SH-SY5Y (cell line): ENCODE measurements around the gene SLC9B1.

Experiments
- GATA2 ChIP-seq: IDR thresholded peaks from 2 replicates; pipeline ENCODE4 v1.6.1; 2011; ENCODE audit warnings: mild to moderate bottlenecking, low read depth, low read length
- GATA3 ChIP-seq: IDR thresholded peaks from 2 replicates; pipeline ENCODE4 v1.6.1; 2011; ENCODE audit warnings: low read depth, mild to moderate bottlenecking, low read length, moderate library complexity

Gene SLC9B1

GRCh38 chr4:102959496-102959895 is 60.0 kb downstream of the SLC9B1 start:
- no peak for TF ChIP-seq GATA2
- no peak for TF ChIP-seq GATA3

GRCh38 chr4:102945066-102945465 is 74.4 kb downstream of the SLC9B1 start:
- TF ChIP-seq GATA3, result no peak

GRCh38 chr4:102935716-102936115 is 83.8 kb downstream of the SLC9B1 start:
- TF ChIP-seq GATA2 (no peak), GATA3 (no peak)

GRCh38 chr4:102918859-102919258 is 100.6 kb downstream of the SLC9B1 start:
- TF ChIP-seq GATA2, result no peak
- no peak for TF ChIP-seq GATA3

- TF ChIP-seq GATA3 (no peak), GATA2 (no peak)
These were observed 117.7 kb downstream of the SLC9B1 start for GRCh38 chr4:102901804-102902203.

GRCh38 chr4:102883278-102883677 is 136.2 kb downstream of the SLC9B1 start:
- TF ChIP-seq GATA2 (no peak), GATA3 (no peak)

GRCh38 chr4:102881343-102881742 is 138.2 kb downstream of the SLC9B1 start:
- no peak for TF ChIP-seq GATA2
- no peak for TF ChIP-seq GATA3

- TF ChIP-seq GATA3, result no peak
- TF ChIP-seq GATA2, result no peak
These were observed 140.6 kb downstream of the SLC9B1 start for GRCh38 chr4:102878901-102879300.

GRCh38 chr4:102871772-102872171 is 147.7 kb downstream of the SLC9B1 start:
- no peak for TF ChIP-seq GATA2
- TF ChIP-seq GATA3, result no peak

- TF ChIP-seq GATA3 (no peak), GATA2 (no peak)
These were observed 149.8 kb downstream of the SLC9B1 start for GRCh38 chr4:102869569-102870197.

- no peak for TF ChIP-seq GATA3
- no peak for TF ChIP-seq GATA2
These were observed 150.5 kb downstream of the SLC9B1 start, which contains the start of gene CISD2 for GRCh38 chr4:102868781-102869568. CISD2 (plus strand) TSS chr4:102868992; CDS start chr4:102869085, 93 bp downstream.

GRCh38 chr4:102868153-102868780 is 151.2 kb downstream of the SLC9B1 start:
- TF ChIP-seq GATA3 (no peak), GATA2 (no peak)

GRCh38 chr4:102867278-102868152 is 152.0 kb downstream of the SLC9B1 start:
- no peak for TF ChIP-seq GATA2
- no peak for TF ChIP-seq GATA3

- TF ChIP-seq GATA3 (no peak), GATA2 (no peak)
These were observed 156.8 kb downstream of the SLC9B1 start for GRCh38 chr4:102862747-102863146.

GRCh38 chr4:102862016-102862415 is 157.5 kb downstream of the SLC9B1 start:
- TF ChIP-seq GATA2 (no peak), GATA3 (no peak)
